OCI-LY3 (cell line): ENCODE measurements around the gene CTBP2.

Source experiments
- CTCF ChIP-seq: fragments of 200-600, 300-600 bp; sonication (generic); IDR thresholded peaks from 2 replicates; pipeline ENCODE4 v1.5.1; 2014; ENCODE audit warnings: antibody characterized with exemption, low read length, low read depth
- EZH2phosphoT487 ChIP-seq: fragments of 200-600 bp; shearing (Covaris generic); IDR thresholded peaks from 2 replicates; pipeline ENCODE4 v1.6.1; 2018; ENCODE audit warnings: antibody characterized with exemption, mixed run types, low read depth

GRCh38 chr10:125062914-125063230 is 97.5 kb downstream of the CTBP2 start:
- TF ChIP-seq CTCF (no peak), EZH2phosphoT487 (no peak)
